CD4-positive, alpha-beta T cell (primary cell): ENCODE results near the gene RPS6KA3. TPM values are rescaled to one million over a fixed set of nuclear protein-coding genes. Genes with fewer than 3 reads are reported as not detected.
"Not testable (repeated sequence)": the region's sequence is repeated elsewhere in the genome, so short reads cannot be mapped to it uniquely, and the experiment has no call there.

Experiments used
- ATAC-seq: fragments of 200-7000 bp; cut with Tn5 transposase; one replicate; pipeline ENCODE4 v1.10.0; 2022; ENCODE audit warnings: mild to moderate bottlenecking; ENCODE audit not compliant: poor library complexity
- CTCF ChIA-PET: fragments of 350-600 bp; sonication (Branson Sonifier 250); formaldehyde crosslinking; loops from one replicate; lab custom pipeline; 2021; ENCODE audit warnings: antibody characterized with exemption, inconsistent platforms; lab: Charles Lee
- POLR2A ChIA-PET: fragments of 350-600 bp; sonication (Branson Sonifier 250); formaldehyde crosslinking; loops from one replicate; lab custom pipeline; 2021; ENCODE audit warnings: antibody characterized with exemption, inconsistent platforms; lab: Charles Lee
- DNase-seq, 14 experiments: peaks; one replicate each; pipeline ENCODE4 v3.0.0-alpha.2; 2013 to 2020; ENCODE audit warnings: mixed read lengths in 2 of 14
- H3K27ac ChIP-seq, 2 donors: one replicate each; pipeline versions ENCODE4 v1.5.1 to v1.7.0; 2013; ENCODE audit warnings: low read length in 2 of 2, low read depth in 1 of 2, mild to moderate bottlenecking in 1 of 2
- H3K27me3 ChIP-seq, 2 experiments: 1 replicate in 1 of 2; 2 replicates in 1 of 2; pipeline versions ENCODE4 v1.6.1 to v1.7.0; 2013; ENCODE audit warnings: low read length in 2 of 2, control low read depth in 1 of 2, mild to moderate bottlenecking in 1 of 2, moderate library complexity in 1 of 2; ENCODE audit not compliant: insufficient read depth in 2 of 2, control insufficient read depth in 1 of 2
- H3K36me3 ChIP-seq: one replicate; pipeline ENCODE4 v1.6.1; 2013; ENCODE audit warnings: low read length, control low read depth; ENCODE audit not compliant: insufficient read depth
- H3K4me1 ChIP-seq: one replicate; pipeline ENCODE4 v1.6.1; 2013; ENCODE audit warnings: low read length, control low read depth; ENCODE audit not compliant: insufficient read depth
- H3K4me3 ChIP-seq: one replicate; pipeline ENCODE4 v1.5.1; 2013; ENCODE audit warnings: mild to moderate bottlenecking, low read length, moderate library complexity
- H3K9me3 ChIP-seq, 2 experiments: 1 replicate in 1 of 2; 2 replicates in 1 of 2; pipeline versions ENCODE4 v1.6.1 to v1.7.0; 2013; ENCODE audit warnings: low read length in 2 of 2, mild to moderate bottlenecking in 2 of 2, control low read depth in 1 of 2, moderate library complexity in 1 of 2; ENCODE audit not compliant: control insufficient read depth in 1 of 2, insufficient read depth in 1 of 2
- H3K27ac Mint-ChIP-seq: one replicate; pipeline ENCODE4 v1.8.0; 2020; ENCODE audit warnings: mixed read lengths
- H3K27me3 Mint-ChIP-seq: one replicate; pipeline ENCODE4 v1.8.0; 2021; ENCODE audit warnings: mixed read lengths
- H3K36me3 Mint-ChIP-seq: one replicate; pipeline ENCODE4 v1.8.0; 2021; ENCODE audit warnings: low read depth, mixed read lengths
- H3K4me1 Mint-ChIP-seq: one replicate; pipeline ENCODE4 v1.8.0; 2021; ENCODE audit warnings: low read depth, mixed read lengths
- H3K4me3 Mint-ChIP-seq: one replicate; pipeline ENCODE4 v1.8.0; 2020; ENCODE audit warnings: mild to moderate bottlenecking, mixed read lengths
- H3K9me3 Mint-ChIP-seq: one replicate; pipeline ENCODE4 v1.8.0; 2020; ENCODE audit warnings: mixed read lengths
- intact Hi-C, 2 experiments: fragments of 100-400 bp; cut with DNase I in 1 of 2; cut with micrococcal nuclease in 1 of 2; formaldehyde crosslinking; loops; one replicate each; pipeline versions ENCODE4 v1.15.1 to v1.9.0; 2023 to 2025; cut with DNase I, micrococcal nuclease
- total RNA-seq, 174 experiments: library from RNA in 2 of 174; stranded (reverse) in 2 of 174; gene quantifications; one replicate each; pipeline ENCODE4 v1.2.3 and lab custom pipeline; 2021 to 2026
- TF ChIP-seq, protein P1 (sequence below): fragments of 200-600 bp; IDR thresholded peaks from one replicate; pipeline ENCODE4 v1.8.0; 2022; ENCODE audit warnings: antibody characterized with exemption, mild to moderate bottlenecking

Gene RPS6KA3
- total RNA-seq, 2 experiments from 2014 or later: 39.6 to 39.7 TPM

DNA sequence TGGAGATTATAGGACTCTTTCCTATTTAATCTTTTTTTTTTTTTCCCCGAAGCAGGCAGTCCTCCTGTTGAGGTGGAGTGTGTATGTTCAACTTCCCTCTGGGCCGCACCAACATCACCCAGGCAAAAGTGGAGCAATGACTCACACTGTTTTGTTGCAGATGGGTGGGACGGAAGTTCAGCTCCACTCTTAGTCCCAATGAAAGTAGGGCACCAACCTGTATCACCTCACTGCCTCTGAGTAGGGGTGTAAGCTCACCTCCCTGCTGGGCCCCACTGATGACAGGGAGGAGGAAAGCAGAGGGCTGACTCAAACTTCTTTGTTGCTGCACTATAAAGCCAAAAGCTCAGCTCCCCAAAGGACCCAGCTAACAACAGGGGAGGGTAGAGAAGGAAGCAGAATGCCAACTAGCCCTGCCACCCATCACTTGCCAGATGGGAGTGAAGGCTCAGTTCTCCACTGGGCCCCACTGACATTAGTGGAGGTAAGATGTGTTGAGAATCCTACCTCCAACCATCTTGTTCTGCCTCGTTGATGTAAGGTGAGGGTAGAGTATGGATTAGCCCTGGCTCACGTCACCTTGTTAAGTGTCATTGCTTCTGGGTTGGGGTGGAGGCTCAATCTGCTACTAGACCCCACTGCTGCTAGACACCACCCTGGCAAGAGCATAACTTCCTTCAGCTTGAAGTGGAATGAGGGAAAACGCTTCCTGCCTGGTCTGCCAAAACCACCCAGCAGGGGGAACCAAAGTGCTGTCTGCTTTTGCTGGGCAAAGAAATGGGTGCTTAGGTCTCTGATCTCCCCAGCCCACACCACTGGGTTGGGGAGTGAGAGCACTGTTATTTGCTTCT lies 14.1 kb downstream of the RPS6KA3 start:
- no peaks in the 10 kb centered on the region for H3K27me3 Mint-ChIP-seq
- Histone ChIP-seq H3K36me3 (peaks cover 6% of the 10 kb centered on the region), H3K9me3 (no peaks in the 10 kb centered on the region), H3K4me1 (peaks cover 18% of the 10 kb centered on the region), H3K27me3 (no peaks in the 10 kb centered on the region), H3K4me3 (no peak overlapping the region), H3K27ac (peak overlapping the region in 1 of 2 donors; percentile 66)
- intact Hi-C loops: loop anchor here (1.0 kb wide), 1 partner anchor 190 kb away; no protein-coding TSS in a partner anchor
- H3K27ac Mint-ChIP-seq: peak overlapping the region; percentile 86
- ATAC-seq (peak; percentile 79), DNase-seq (peak; percentile 53 to 85 (median 68))
- H3K4me3 Mint-ChIP-seq: no peak overlapping the region
- H3K36me3 Mint-ChIP-seq: peaks cover 28% of the 10 kb centered on the region
- CTCF ChIA-PET: interaction anchor here (0.5 to 1.3 kb wide), 9 partner anchors 12 to 894 kb away, joined by 3 to 5 read pairs (median 3); no protein-coding TSS in a partner anchor
- H3K4me1 Mint-ChIP-seq: peaks cover 74% of the 10 kb centered on the region
- H3K9me3 Mint-ChIP-seq: no peaks in the 10 kb centered on the region
- TF ChIP-seq, protein P1, sequence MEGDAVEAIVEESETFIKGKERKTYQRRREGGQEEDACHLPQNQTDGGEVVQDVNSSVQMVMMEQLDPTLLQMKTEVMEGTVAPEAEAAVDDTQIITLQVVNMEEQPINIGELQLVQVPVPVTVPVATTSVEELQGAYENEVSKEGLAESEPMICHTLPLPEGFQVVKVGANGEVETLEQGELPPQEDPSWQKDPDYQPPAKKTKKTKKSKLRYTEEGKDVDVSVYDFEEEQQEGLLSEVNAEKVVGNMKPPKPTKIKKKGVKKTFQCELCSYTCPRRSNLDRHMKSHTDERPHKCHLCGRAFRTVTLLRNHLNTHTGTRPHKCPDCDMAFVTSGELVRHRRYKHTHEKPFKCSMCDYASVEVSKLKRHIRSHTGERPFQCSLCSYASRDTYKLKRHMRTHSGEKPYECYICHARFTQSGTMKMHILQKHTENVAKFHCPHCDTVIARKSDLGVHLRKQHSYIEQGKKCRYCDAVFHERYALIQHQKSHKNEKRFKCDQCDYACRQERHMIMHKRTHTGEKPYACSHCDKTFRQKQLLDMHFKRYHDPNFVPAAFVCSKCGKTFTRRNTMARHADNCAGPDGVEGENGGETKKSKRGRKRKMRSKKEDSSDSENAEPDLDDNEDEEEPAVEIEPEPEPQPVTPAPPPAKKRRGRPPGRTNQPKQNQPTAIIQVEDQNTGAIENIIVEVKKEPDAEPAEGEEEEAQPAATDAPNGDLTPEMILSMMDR: peak; percentile 60
- POLR2A ChIA-PET: interaction anchor here (0.6 to 2.3 kb wide), 8 partner anchors 11 to 193 kb away, joined by 3 to 11 read pairs (median 4); partner anchors contain the start of gene RPS6KA3

DNA sequence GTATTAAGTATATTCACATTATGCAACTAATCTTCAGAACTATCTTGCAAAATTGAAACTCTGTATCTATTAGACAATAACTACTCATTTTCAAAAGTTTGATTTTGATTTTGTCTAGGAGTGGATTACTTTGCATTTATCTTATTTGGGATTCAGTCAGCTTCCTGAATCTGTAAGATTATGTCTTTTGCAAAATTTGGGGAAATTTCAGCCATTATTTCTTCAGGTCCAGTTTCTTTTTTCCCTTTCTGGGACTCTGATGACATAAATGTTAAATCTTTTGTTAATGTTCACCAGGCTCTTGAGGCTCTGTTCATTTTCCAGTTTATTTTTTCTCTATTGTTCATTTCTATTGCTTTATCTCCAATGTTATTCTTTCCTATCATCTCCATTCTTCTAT lies 15.0 kb downstream of the RPS6KA3 start:
- no peak overlapping the region for H3K4me3 ChIP-seq
- intact Hi-C loops: no loop called here
- ATAC-seq (no peak), DNase-seq (no peak)
- ChIA-PET POLR2A (interaction anchor here (1.1 to 2.3 kb wide), 2 partner anchors 12 to 186 kb away, joined by 7 to 11 read pairs; no protein-coding TSS in a partner anchor), CTCF (no interaction called here)
- H3K9me3 ChIP-seq: no peaks in the 10 kb centered on the region
- H3K27me3 ChIP-seq: no peaks in the 10 kb centered on the region
- H3K4me1 Mint-ChIP-seq: peaks cover 65% of the 10 kb centered on the region
- peak overlapping the region; percentile 86 for H3K27ac Mint-ChIP-seq
- H3K9me3 Mint-ChIP-seq: no peaks in the 10 kb centered on the region
- H3K36me3 ChIP-seq: peaks cover 6% of the 10 kb centered on the region
- no peak overlapping the region for H3K27ac ChIP-seq
- H3K36me3 Mint-ChIP-seq: peaks cover 28% of the 10 kb centered on the region
- TF ChIP-seq, protein P1: no peak
- H3K27me3 Mint-ChIP-seq: no peaks in the 10 kb centered on the region
- H3K4me3 Mint-ChIP-seq: no peak overlapping the region
- peaks cover 18% of the 10 kb centered on the region for H3K4me1 ChIP-seq

DNA sequence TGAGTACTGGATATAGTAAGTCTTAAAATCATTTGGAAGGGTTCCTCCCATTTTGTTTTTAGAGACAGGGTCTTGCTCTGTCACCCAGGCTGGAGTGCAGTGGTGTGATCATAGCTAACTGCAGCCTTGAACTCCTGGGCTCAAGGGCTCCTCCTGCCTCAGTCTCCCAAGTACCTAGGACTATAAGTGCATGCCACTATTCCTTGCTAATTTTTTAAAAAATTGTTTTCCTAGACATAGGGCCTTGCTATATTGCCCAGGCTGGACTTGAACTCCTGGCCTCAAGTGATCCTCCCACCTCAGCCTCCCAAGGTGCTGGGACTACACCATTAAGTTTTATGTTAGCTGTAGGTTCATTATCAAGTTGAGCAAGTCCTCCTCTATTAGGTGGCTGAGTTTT lies 16.6 kb downstream of the RPS6KA3 start:
- H3K9me3 ChIP-seq, H3K9me3 Mint-ChIP-seq, POLR2A ChIA-PET, H3K27me3 ChIP-seq, H3K36me3 ChIP-seq, DNase-seq, ATAC-seq, H3K27ac Mint-ChIP-seq, intact Hi-C loops, H3K4me3 Mint-ChIP-seq, CTCF ChIA-PET, H3K27me3 Mint-ChIP-seq, H3K4me3 ChIP-seq, H3K27ac ChIP-seq: not testable (repeated sequence)
- H3K36me3 Mint-ChIP-seq: peaks cover 21% of the 10 kb centered on the region
- peaks cover 16% of the 10 kb centered on the region for H3K4me1 ChIP-seq
- H3K4me1 Mint-ChIP-seq: peaks cover 64% of the 10 kb centered on the region
